IPS DF 19.7 (cell line): ENCODE measurements around the gene ADD3.
"Not testable (repeated sequence)": the region's sequence is repeated elsewhere in the genome, so short reads cannot be mapped to it uniquely, and the experiment has no call there.

Source experiments
- DNase-seq: peaks from one replicate; pipeline ENCODE4 v3.0.0-alpha.2; 2013; ENCODE audit warnings: low read depth, low spot score

ADD3 gene

DNA sequence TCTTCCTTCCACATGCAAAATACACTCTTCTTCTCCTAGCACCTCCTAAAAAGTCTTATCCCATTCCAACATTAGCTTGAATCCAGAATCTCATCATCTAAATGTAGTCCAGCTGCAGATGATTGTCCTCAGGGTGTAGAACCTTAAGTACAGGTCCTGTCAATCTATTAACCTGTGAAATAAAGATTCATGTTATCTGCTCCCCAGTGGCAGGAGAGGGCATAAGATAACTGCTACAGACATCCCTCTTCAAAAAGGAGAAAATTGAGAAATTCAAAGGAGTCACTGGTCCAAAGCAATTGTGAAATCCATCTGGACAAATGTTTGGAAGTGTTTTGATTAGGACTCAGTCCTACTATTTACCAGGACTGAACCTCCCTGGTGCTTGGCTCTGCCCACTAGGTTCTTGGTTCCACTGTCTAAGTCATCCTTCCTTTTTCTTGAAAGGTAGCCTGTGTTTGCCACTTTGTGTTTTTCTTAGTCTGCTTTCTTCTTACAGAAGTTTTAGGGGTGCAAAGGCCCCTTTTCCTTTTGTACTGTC is 96.2 kb downstream of the ADD3 start:
- no peak for DNase-seq

DNA sequence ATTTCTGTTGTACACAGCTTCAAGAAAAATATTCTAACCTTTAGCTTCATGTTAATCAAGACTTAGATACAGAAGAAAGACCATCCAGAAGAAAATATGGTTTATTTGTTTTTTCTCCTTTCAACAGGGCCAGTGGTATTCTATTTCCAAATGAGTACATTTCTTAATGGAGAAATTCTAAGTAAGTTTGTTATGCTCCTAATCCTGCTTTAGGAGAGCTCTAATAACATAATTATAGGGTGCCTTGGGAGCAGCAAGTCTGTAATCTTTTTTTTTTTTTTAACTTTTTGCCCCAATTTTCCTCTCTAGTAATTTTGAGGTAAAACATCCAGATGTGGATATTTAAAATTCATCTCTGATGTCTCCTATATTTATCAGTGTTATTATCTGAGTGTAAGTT is 98.1 kb downstream of the ADD3 start:
- no peak for DNase-seq

- DNase-seq, result no peak
These were observed 99.6 kb downstream of the ADD3 start for GRCh38 chr10:110107430-110107829.

GRCh38 chr10:110107887-110108286 is 100.1 kb downstream of the ADD3 start:
- DNase-seq, result no peak

- DNase-seq, result no peak
These were observed 101.7 kb downstream of the ADD3 start for GRCh38 chr10:110109511-110109910.

GRCh38 chr10:110110338-110110737 is 102.6 kb downstream of the ADD3 start:
- DNase-seq, result no peak

DNA sequence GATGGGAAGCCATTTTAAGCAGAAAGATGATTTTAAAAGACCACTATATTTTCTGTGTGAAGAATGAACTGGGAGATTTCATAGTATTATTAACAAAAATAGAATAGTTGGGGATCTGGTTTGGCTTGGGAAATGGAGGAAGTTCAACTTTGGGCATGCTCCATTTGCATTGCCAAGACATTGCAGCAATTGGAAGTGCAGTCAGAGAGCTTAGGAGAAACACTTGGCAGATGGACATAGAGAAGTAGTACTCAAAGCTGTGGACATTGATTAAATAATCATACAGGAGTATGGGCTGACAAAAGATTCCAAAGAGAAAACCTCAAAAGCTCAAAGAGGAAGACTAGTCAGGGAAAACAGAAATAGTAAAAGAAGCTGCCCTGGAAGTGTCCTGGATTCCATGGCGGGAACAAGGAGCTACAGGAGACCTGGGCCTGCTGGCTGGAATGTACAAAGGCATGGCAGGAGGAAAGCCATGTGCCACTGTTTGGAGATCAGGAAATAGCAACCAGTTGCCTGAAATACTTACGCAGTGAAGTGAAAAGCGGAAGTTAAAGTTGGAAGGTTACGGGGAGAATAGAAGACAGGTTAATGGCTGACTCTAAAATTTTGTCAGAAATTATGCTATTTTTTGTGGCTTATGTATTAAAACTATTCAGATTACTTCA is 106.0 kb downstream of the ADD3 start:
- no peak for DNase-seq

- DNase-seq, result not testable (repeated sequence)
These were observed 106.9 kb downstream of the ADD3 start for GRCh38 chr10:110114668-110115067.

DNA sequence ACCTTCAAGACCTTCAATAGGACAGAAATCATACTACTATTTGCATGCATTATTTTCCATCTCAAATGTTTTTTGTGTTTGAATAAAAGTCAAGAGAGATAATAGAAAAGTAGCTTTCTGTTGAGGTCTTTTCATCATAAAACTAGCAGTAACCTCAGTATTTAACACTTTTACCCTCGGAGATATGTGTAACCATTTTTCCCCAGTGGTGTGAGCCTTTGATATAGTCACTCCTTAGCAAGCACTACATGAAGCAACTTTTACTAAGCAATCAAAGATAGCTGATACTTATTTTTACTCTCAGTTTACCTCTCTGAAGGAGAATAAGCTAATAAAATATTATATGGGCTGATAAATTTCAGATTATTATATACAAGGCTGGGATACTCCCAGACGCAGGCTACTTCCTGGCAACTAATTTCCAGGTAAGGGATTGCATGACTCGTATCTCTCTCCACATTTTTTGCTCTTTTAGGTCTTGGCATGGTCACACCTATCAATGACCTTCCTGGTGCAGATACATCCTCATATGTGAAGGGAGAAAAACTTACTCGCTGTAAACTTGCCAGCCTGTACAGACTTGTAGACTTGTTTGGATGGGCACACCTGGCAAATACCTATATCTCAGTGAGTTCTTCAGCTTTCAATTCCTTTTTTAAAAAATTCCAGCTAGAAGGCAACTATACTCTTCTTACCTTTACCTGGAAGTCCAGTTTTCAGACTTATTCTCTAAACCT is 108.2 kb downstream of the ADD3 start:
- DNase-seq, result no peak

DNA sequence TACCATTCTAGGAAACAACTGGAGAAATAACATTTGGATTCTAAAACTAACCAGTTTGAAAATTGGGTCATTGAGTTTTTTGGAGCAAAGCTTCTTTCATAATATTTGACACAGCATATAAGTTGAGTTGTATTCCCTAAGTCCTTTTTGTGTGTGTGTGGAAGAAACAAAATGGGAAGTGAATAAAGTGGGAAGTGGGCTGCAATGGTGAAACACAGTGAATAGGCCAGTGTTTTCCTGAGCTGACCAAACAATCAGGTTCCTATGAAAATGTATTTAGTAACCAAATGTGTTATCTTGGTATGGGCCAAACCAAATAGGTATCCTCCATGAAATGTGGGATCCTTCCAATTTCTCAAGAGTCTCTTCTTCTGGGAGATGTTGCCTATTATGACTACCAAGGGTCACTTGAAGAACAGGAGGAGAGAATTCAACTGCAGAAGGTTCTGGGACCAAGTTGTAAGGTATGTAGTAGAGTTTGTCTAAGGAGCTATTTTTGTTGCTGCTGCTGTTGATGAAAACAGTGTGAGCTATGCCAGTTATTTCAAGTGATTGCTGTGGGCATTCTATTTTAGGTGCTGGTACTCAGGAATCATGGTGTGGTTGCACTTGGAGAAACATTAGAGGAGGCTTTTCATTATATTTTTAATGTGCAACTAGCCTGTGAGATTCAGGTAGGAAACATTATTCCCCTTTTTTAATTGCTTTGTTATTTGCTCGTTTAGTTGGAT is 111.3 kb downstream of the ADD3 start:
- no peak for DNase-seq

- DNase-seq, result no peak
These were observed 115.8 kb downstream of the ADD3 start for GRCh38 chr10:110123594-110123993.

- DNase-seq, result no peak
These were observed 121.7 kb downstream of the ADD3 start for GRCh38 chr10:110129490-110129889.

- no peak for DNase-seq
These were observed 127.1 kb downstream of the ADD3 start for GRCh38 chr10:110134917-110135316.

GRCh38 chr10:110135836-110136235 is 128.1 kb downstream of the ADD3 start:
- DNase-seq, result not testable (repeated sequence)

DNA sequence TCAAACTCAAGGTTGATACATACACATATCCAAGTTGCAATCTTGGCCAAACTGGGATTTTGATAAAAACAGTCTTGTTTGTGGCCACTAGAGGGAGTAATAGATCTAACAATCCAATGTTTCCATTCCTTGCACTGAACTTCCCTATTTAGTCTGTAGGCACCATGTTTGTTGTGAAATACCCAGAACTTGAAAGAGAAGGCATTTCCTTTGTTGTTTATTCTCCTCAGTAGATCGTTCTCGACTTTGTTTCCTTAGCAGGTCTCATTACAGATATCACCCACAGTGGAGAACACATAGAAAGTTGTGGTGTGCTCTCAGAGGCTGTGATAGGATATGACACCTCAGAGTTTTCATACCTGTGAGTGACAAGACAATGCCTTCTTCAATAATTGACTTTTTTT is 129.4 kb downstream of the ADD3 start:
- no peak for DNase-seq

DNA sequence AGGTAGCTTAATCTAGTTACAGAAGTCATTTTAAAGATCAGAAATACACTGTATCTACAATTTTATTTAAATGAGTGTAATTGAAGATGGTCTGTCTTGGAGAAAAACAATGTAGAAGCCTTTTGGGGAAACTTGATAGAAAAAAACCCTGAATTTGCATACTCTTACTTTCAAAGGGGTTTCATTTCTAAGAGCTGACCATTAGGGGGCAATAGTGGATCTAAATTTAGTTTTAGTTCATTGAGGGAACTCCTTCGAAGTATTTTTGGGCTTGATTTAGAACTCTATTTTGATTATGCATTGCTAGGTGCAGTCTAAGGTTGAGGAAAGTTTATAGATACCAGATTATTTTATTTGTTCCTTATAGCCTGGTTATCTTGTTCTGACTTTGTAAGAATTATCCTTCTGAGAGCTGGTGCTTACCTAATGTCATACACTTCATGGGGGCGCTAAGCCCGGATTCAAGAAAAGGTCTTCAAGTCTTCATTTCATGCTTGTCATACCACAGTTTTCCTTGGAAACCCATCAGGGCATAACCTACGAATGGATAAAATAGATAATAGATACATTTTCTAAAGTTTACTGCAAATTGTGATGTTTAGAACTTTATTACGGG is 130.5 kb downstream of the ADD3 start:
- no peak for DNase-seq

DNA sequence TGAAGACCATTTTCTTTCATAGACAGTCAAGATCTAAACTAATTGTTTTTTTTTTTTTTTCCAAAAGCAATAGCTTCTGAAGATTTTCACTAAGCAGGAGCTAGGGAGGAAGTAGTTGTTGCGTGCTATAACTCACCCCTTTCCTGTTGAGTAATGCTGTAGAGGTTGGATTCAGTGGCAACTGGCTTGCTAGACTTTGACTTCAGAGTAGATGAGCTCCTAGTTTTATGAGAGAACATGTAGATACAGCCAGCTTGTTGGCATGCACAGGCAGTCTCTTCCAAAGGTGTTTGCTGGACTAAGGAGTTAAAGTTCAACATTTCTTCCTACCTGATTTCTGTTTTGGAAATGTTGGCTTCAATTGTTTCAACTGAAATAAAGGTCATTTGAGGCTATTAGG is 133.4 kb downstream of the ADD3 start:
- DNase-seq, result no peak

DNA sequence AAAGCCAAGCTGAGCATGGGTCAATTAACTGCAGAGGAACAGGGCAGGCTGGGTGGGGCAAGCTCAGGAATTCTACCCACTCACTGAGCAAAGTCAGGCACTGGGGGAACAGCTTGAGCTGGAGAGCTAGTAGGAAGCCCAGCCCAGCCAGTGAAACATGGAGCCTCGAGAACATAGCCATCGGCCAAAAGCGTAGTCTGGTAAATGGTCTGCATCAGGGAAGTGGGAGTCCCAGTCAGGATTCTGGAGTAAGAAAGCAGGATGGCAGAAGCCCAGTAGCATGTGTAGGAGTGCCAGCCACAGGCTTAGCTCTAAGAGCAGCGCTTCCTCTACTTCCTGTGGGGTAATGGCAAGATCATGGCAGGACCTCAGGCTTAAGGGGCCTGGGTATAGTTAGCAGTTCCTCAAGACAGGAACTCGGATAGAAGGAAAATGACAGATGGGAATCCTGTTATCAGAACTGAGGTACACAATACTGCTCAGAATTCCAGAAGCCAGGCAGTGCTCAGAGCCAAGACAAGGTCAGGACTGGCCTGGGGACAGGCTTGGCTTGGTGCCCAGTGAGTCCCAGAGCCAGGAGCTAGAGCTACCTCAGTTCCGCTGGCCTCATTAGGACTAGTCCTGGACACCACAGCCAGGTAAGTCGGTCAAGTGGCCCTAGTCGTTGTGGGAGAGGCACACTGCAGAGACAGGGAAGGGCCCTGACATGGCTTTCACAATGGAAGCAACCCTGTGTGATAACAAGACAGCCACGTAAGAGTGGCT is 134.3 kb downstream of the ADD3 start:
- DNase-seq, result no peak

- DNase-seq, result no peak
These were observed 135.2 kb downstream of the ADD3 start for GRCh38 chr10:110142965-110143364.

DNA sequence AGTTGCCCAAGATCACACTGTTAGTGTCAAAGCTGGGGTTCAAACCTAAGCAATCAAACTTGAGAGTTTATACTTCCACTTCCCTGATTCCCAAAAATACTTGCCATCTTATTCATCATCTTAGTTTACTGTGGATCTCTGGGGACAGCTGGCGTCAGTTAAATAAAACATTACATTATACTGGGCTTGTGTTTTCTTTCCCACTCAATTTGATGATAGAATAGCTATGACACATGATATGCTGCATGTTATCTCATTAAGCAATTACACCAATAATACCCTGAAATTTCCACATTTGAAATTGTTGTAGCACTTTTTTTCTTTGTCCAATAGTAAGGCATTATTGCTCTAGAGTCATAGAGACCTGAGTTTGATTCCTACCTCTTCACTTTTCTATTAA is 136.7 kb downstream of the ADD3 start:
- DNase-seq, result no peak

GRCh38 chr10:110147961-110148360 is 140.2 kb downstream of the ADD3 start:
- no peak for DNase-seq
